Gastrocnemius medialis (tissue), 4 donors: Measurements from ENCODE around the gene RIPOR3. TPM values are rescaled to one million over a fixed set of nuclear protein-coding genes. Genes with fewer than 3 reads are reported as not detected.
"Not testable (repeated sequence)": the region's sequence is repeated elsewhere in the genome, so short reads cannot be mapped to it uniquely, and the experiment has no call there.

Experiments used
- ATAC-seq, 2 donors: fragments of 150-250 bp; one replicate each; pipeline ENCODE4 v1.9.1; 2016
- DNase-seq, 2 donors: peaks; one replicate each; pipeline ENCODE4 v3.0.0-alpha.2; 2019
- H3K27ac ChIP-seq, 4 donors: fragments of 200-600 bp; sonication (generic); 1 replicate in 1 of 4; 2 replicates in 3 of 4; pipeline ENCODE4 v1.5.1; 2016 to 2018; ENCODE audit warnings: mild to moderate bottlenecking in 2 of 4, moderate library complexity in 1 of 4
- H3K27me3 ChIP-seq, 3 donors: fragments of 200-600 bp; sonication (generic) in 2 of 3; 1 replicate in 1 of 3; 2 replicates in 2 of 3; pipeline versions ENCODE4 v1.5.1 to v1.6.0; 2016 to 2019; ENCODE audit warnings: mild to moderate bottlenecking in 1 of 3, moderate library complexity in 1 of 3
- H3K36me3 ChIP-seq, 2 donors: fragments of 200-600 bp; sonication (generic) in 1 of 2; one replicate each; pipeline ENCODE4 v1.5.1; 2017 to 2018
- H3K4me1 ChIP-seq, 2 donors: fragments of 200-600 bp; sonication (generic) in 1 of 2; one replicate each; pipeline ENCODE4 v1.5.1; 2016 to 2017; ENCODE audit warnings: mild to moderate bottlenecking in 2 of 2
- H3K4me3 ChIP-seq, 4 donors: fragments of 200-600 bp; sonication (generic) in 3 of 4; 1 replicate in 1 of 4; 2 replicates in 3 of 4; pipeline ENCODE4 v1.5.1; 2016 to 2019; ENCODE audit warnings: mild to moderate bottlenecking in 2 of 4
- H3K9me3 ChIP-seq, 3 donors: fragments of 200-600 bp; sonication (generic) in 2 of 3; 1 replicate in 1 of 3; 2 replicates in 2 of 3; pipeline ENCODE4 v1.5.1; 2016 to 2019
- POLR2A ChIP-seq, 2 donors: fragments of 450-650 bp; IDR thresholded peaks; one replicate each; pipeline ENCODE4 v1.6.1; 2017; ENCODE audit warnings: antibody characterized with exemption in 2 of 2, mild to moderate bottlenecking in 2 of 2, moderate library complexity in 2 of 2
- in situ Hi-C, 4 donors: fragments of 200-750 bp; cut with MboI; loops; one replicate each; pipeline versions ENCODE4 v1.15.0 to v1.8.0; 2017; ENCODE audit warnings: low sequenced_read_pairs in 4 of 4
- intact Hi-C: fragments of 100-400 bp; cut with DNase I; formaldehyde crosslinking; loops from one replicate; pipeline ENCODE4 v1.15.1; 2023; ENCODE audit warnings: low total_unique reads
- total RNA-seq, 4 donors: library from RNA; depleted of rRNA; stranded (reverse); fragments of >200 nt; gene quantifications; one replicate each; pipeline versions ENCODE4 v1.1.0 to v1.2.3, GENCODE V29; 2016
- TF ChIP-seq, protein P1 (sequence below), 5 experiments: fragments of 450-650 bp in 3 of 5; fragments of 200-600 bp in 2 of 5; sonication (generic) in 2 of 5; IDR thresholded peaks in 4 of 5; conservative IDR thresholded peaks in 1 of 5; 1 replicate in 4 of 5; 2 replicates in 1 of 5; pipeline ENCODE4 v1.5.1; 2016 to 2019; ENCODE audit warnings: antibody characterized with exemption in 5 of 5, mild to moderate bottlenecking in 3 of 5, moderate library complexity in 3 of 5

RIPOR3 gene
- total RNA-seq, 4 donors from 2014 or later = 5.3 to 12.5 (median 8.2) TPM

GRCh38 chr20:50543326-50543725 is 148.0 kb downstream of the RIPOR3 start:
- H3K4me1 ChIP-seq = peaks cover 31 to 49% of the 10 kb centered on the region in 2 donors
- in situ Hi-C loops (no loop called here), intact Hi-C loops (no loop called here)
- DNase-seq (no peak), ATAC-seq (no peak)
- no peak overlapping the region for H3K27ac ChIP-seq
- H3K4me3 ChIP-seq = no peak overlapping the region
- TF ChIP-seq POLR2A (IDR thresholded peaks at IDR 0.05) = no peak
- TF ChIP-seq, protein P1, sequence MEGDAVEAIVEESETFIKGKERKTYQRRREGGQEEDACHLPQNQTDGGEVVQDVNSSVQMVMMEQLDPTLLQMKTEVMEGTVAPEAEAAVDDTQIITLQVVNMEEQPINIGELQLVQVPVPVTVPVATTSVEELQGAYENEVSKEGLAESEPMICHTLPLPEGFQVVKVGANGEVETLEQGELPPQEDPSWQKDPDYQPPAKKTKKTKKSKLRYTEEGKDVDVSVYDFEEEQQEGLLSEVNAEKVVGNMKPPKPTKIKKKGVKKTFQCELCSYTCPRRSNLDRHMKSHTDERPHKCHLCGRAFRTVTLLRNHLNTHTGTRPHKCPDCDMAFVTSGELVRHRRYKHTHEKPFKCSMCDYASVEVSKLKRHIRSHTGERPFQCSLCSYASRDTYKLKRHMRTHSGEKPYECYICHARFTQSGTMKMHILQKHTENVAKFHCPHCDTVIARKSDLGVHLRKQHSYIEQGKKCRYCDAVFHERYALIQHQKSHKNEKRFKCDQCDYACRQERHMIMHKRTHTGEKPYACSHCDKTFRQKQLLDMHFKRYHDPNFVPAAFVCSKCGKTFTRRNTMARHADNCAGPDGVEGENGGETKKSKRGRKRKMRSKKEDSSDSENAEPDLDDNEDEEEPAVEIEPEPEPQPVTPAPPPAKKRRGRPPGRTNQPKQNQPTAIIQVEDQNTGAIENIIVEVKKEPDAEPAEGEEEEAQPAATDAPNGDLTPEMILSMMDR (IDR thresholded peaks at IDR 0.05 in 4 of 5, conservative IDR thresholded peaks at IDR 0.05 in 1 of 5) = no peak
- peaks cover 0 to under 1% of the 10 kb centered on the region in 2 donors for H3K36me3 ChIP-seq
- no peaks in the 10 kb centered on the region for H3K27me3 ChIP-seq
- no peaks in the 10 kb centered on the region for H3K9me3 ChIP-seq

DNA sequence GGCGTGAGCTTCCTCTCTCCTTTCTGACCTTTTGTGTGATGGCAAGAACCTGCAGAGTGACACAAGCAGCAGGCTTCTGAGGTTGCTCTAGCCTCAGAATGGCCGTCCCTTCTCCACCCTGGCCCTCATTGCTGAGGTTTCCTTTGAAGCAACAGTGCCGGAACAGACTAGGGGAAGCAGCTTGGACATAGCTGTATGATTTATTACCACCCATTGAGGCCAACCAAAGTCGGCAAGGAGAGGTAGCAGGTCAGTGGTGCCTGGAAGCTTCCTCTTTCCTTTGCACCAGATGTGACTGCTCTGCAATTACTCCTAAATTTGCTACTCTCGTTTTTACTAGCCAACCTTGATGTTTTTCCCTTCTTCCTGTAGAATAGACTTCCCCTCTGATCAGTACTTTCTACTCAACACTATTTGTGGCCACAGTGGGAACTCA is 149.7 kb downstream of the RIPOR3 start:
- Histone ChIP-seq H3K4me1 (peaks cover 33 to 51% of the 10 kb centered on the region in 2 donors), H3K36me3 (no peaks in the 10 kb centered on the region), H3K27ac (peak overlapping the region in 3 of 4 donors; percentile 8 to 45 (median 44)), H3K27me3 (no peaks in the 10 kb centered on the region), H3K9me3 (no peaks in the 10 kb centered on the region), H3K4me3 (no peak overlapping the region)
- intact Hi-C loops (no loop called here), in situ Hi-C loops (no loop called here)
- TF ChIP-seq POLR2A (IDR thresholded peaks at IDR 0.05) = no peak
- peak in 1 of 2 donors; percentile 7 for ATAC-seq
- no peak for DNase-seq

GRCh38 chr20:50540620-50541605 is 150.4 kb downstream of the RIPOR3 start:
- DNase-seq (no peak), ATAC-seq (peak; percentile 42 to 51)
- Histone ChIP-seq H3K9me3 (no peaks in the 10 kb centered on the region), H3K36me3 (no peaks in the 10 kb centered on the region), H3K27me3 (no peaks in the 10 kb centered on the region), H3K27ac (peak overlapping the region; percentile 8 to 56 (median 46)), H3K4me3 (no peak overlapping the region), H3K4me1 (peaks cover 28 to 46% of the 10 kb centered on the region in 2 donors)
- intact Hi-C loops (no loop called here), in situ Hi-C loops (no loop called here)
- TF ChIP-seq, protein P1 (IDR thresholded peaks at IDR 0.05 in 4 of 5, conservative IDR thresholded peaks at IDR 0.05 in 1 of 5) = no peak
- no peak for TF ChIP-seq POLR2A (IDR thresholded peaks at IDR 0.05)

DNA sequence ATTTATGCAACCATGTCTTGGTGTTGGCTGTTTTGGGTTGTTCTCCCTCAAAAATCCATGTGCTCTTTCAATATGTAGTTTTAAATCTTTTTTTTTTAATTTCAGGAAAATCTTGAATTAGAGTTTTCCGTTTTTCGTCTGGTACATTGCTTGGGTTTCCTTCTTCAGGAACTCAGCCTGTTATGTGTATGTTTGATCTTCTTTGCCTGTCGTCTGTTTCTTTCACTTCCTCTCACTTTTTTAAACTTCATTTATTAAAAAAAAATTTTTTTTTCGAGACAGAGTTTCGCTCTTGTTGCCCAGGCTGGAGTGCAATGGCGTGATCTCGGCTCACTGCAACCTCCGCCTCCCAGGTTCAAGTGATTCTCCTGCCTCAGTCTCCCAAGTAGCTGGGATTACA is 151.5 kb downstream of the RIPOR3 start:
- peaks cover 38 to 54% of the 10 kb centered on the region in 2 donors for H3K4me1 ChIP-seq
- H3K27me3 ChIP-seq, H3K9me3 ChIP-seq, in situ Hi-C loops, intact Hi-C loops, ATAC-seq, H3K36me3 ChIP-seq, DNase-seq, H3K4me3 ChIP-seq, H3K27ac ChIP-seq: not testable (repeated sequence)

GRCh38 chr20:50538276-50538675 is 153.1 kb downstream of the RIPOR3 start:
- H3K27ac ChIP-seq = no peak overlapping the region
- ATAC-seq = no peak

More at GRCh38 chr20:50538276-50538675, 153.1 kb downstream of the RIPOR3 start:
- TF ChIP-seq, protein P1 (IDR thresholded peaks at IDR 0.05 in 4 of 5, conservative IDR thresholded peaks at IDR 0.05 in 1 of 5) = no peak
- no peak for TF ChIP-seq POLR2A (IDR thresholded peaks at IDR 0.05)
- intact Hi-C loops = no loop called here
- H3K4me1 ChIP-seq = peaks cover 47 to 64% of the 10 kb centered on the region in 2 donors
- no peaks in the 10 kb centered on the region for H3K36me3 ChIP-seq
- H3K9me3 ChIP-seq = no peaks in the 10 kb centered on the region
- in situ Hi-C loops = no loop called here
- H3K4me3 ChIP-seq = no peak overlapping the region
- no peaks in the 10 kb centered on the region for H3K27me3 ChIP-seq
- no peak for DNase-seq
